ENCODE results near the gene JAK1. TPM values are rescaled to one million over a fixed set of nuclear protein-coding genes. Genes with fewer than 3 reads are reported as not detected.

JAK1 gene
- total RNA-seq, 1 experiment from 2014 or later = 339 TPM

- TF ChIP-seq EZH2 (IDR thresholded peaks at IDR 0.05; ENCODE audit: borderline replicate concordance, low read depth, low read length, poor library complexity, severe bottlenecking) (no peak), CTCF (conservative IDR thresholded peaks at IDR 0.05; ENCODE audit: low read depth, low read length) (no peak)
- H3K27me3 ChIP-seq (replicated peaks; ENCODE audit: insufficient read depth, low read depth, low read length, poor library complexity) = no peaks in the 10 kb centered on the region
- intact Hi-C loops (cut with micrococcal nuclease; ENCODE audit: unreplicated experiment) = no loop called here
- peaks cover 5% of the 10 kb centered on the region for H3K4me1 ChIP-seq (ENCODE audit: insufficient read depth, low read length, poor library complexity, severe bottlenecking)
- no peak for DNase-seq (ENCODE audit: low spot score)
- POLR2A ChIA-PET (ENCODE audit: low non-redundant PET) = no interaction called here
- H3K9me3 ChIP-seq (ENCODE audit: low read depth, low read length, poor library complexity, severe bottlenecking) = no peaks in the 10 kb centered on the region
- peaks cover 99% of the 10 kb centered on the region for H3K36me3 ChIP-seq (ENCODE audit: insufficient read depth, low read length, poor library complexity, severe bottlenecking)
- CTCF ChIA-PET = no interaction called here
- no TSS peak for BruUV-seq (replicated peaks)
- no peak overlapping the region for H3K4me3 ChIP-seq (ENCODE audit: low read depth, low read length, poor library complexity, severe bottlenecking)
- H3K27ac ChIP-seq (ENCODE audit: low read depth, low read length, poor library complexity, severe bottlenecking) = no peak overlapping the region
These were observed 92.8 kb downstream of the JAK1 start for GRCh38 chr1:64873576-64873975.

- DNase-seq (ENCODE audit: low spot score) = no peak
- ChIA-PET CTCF (no interaction called here), POLR2A (ENCODE audit: low non-redundant PET) (no interaction called here)
- H3K36me3 ChIP-seq (ENCODE audit: insufficient read depth, low read length, poor library complexity, severe bottlenecking) = peaks cover 100% of the 10 kb centered on the region
- H3K9me3 ChIP-seq (ENCODE audit: low read depth, low read length, poor library complexity, severe bottlenecking) = no peaks in the 10 kb centered on the region
- intact Hi-C loops (cut with micrococcal nuclease; ENCODE audit: unreplicated experiment) = no loop called here
- no peak overlapping the region for H3K27ac ChIP-seq (ENCODE audit: low read depth, low read length, poor library complexity, severe bottlenecking)
- no peaks in the 10 kb centered on the region for H3K27me3 ChIP-seq (replicated peaks; ENCODE audit: insufficient read depth, low read depth, low read length, poor library complexity)
- no TSS peak for BruUV-seq (replicated peaks)
- no peak overlapping the region for H3K4me3 ChIP-seq (ENCODE audit: low read depth, low read length, poor library complexity, severe bottlenecking)
- H3K4me1 ChIP-seq (ENCODE audit: insufficient read depth, low read length, poor library complexity, severe bottlenecking) = no peaks in the 10 kb centered on the region
- TF ChIP-seq CTCF (conservative IDR thresholded peaks at IDR 0.05; ENCODE audit: low read depth, low read length) (no peak), EZH2 (IDR thresholded peaks at IDR 0.05; ENCODE audit: borderline replicate concordance, low read depth, low read length, poor library complexity, severe bottlenecking) (no peak)
These were observed 94.3 kb downstream of the JAK1 start for GRCh38 chr1:64872067-64872466.

GRCh38 chr1:64871256-64871655, 95.1 kb downstream of the JAK1 start:
- H3K27me3 ChIP-seq (replicated peaks; ENCODE audit: insufficient read depth, low read depth, low read length, poor library complexity) = no peaks in the 10 kb centered on the region
- BruUV-seq (replicated peaks) = no TSS peak
- H3K4me1 ChIP-seq (ENCODE audit: insufficient read depth, low read length, poor library complexity, severe bottlenecking) = no peaks in the 10 kb centered on the region
- H3K9me3 ChIP-seq (ENCODE audit: low read depth, low read length, poor library complexity, severe bottlenecking) = no peaks in the 10 kb centered on the region
- CTCF ChIA-PET = no interaction called here
- H3K4me3 ChIP-seq (ENCODE audit: low read depth, low read length, poor library complexity, severe bottlenecking) = no peak overlapping the region
- intact Hi-C loops (cut with micrococcal nuclease; ENCODE audit: unreplicated experiment) = no loop called here
- H3K36me3 ChIP-seq (ENCODE audit: insufficient read depth, low read length, poor library complexity, severe bottlenecking) = peaks cover 99% of the 10 kb centered on the region
- no peak for DNase-seq (ENCODE audit: low spot score)
- H3K27ac ChIP-seq (ENCODE audit: low read depth, low read length, poor library complexity, severe bottlenecking) = no peak overlapping the region
- TF ChIP-seq EZH2 (IDR thresholded peaks at IDR 0.05; ENCODE audit: borderline replicate concordance, low read depth, low read length, poor library complexity, severe bottlenecking) = no peak
- no peak for TF ChIP-seq CTCF (conservative IDR thresholded peaks at IDR 0.05; ENCODE audit: low read depth, low read length)
- POLR2A ChIA-PET (ENCODE audit: low non-redundant PET) = no interaction called here
